Activated CD4-positive, alpha-beta memory T cell treated with anti-CD3 and anti-CD28 coated beads, Interleukin-2, amount 10 ng/mL, durations not matched to agents 7 days and 5 days (primary cell): ENCODE results near the gene EPB41. TPM values are rescaled to one million over a fixed set of nuclear protein-coding genes. Genes with fewer than 3 reads are reported as not detected.

ENCODE experiments used
- CTCF ChIA-PET: fragments of 350-600 bp; sonication (Branson Sonifier 250); formaldehyde crosslinking; loops from one replicate; lab custom pipeline; 2021; ENCODE audit warnings: antibody characterized with exemption, inconsistent platforms; lab: Charles Lee
- POLR2A ChIA-PET: fragments of 350-600 bp; sonication (Branson Sonifier 250); formaldehyde crosslinking; loops from one replicate; lab custom pipeline; 2021; ENCODE audit warnings: antibody characterized with exemption; lab: Charles Lee
- DNase-seq: peaks from one replicate; pipeline ENCODE4 v3.0.0-alpha.2; 2020
- H3K27ac Mint-ChIP-seq: one replicate; pipeline ENCODE4 v1.8.0; 2021; ENCODE audit warnings: mild to moderate bottlenecking, mixed read lengths
- H3K27me3 Mint-ChIP-seq: one replicate; pipeline ENCODE4 v1.8.0; 2021; ENCODE audit warnings: mixed read lengths
- H3K36me3 Mint-ChIP-seq: one replicate; pipeline ENCODE4 v1.8.0; 2021; ENCODE audit warnings: low read depth, mixed read lengths
- H3K4me1 Mint-ChIP-seq: one replicate; pipeline ENCODE4 v1.8.0; 2021; ENCODE audit warnings: mixed read lengths
- H3K4me3 Mint-ChIP-seq: one replicate; pipeline ENCODE4 v1.8.0; 2021; ENCODE audit warnings: mild to moderate bottlenecking, mixed read lengths
- H3K9me3 Mint-ChIP-seq: one replicate; pipeline ENCODE4 v1.8.0; 2021; ENCODE audit warnings: mixed read lengths
- total RNA-seq, 2 experiments: library from RNA; stranded (reverse); gene quantifications; one replicate each; pipeline ENCODE4 v1.2.3, GENCODE V29; 2021

EPB41 gene
- total RNA-seq, 2 experiments from 2014 or later: 95.0 to 97.6 TPM

DNA sequence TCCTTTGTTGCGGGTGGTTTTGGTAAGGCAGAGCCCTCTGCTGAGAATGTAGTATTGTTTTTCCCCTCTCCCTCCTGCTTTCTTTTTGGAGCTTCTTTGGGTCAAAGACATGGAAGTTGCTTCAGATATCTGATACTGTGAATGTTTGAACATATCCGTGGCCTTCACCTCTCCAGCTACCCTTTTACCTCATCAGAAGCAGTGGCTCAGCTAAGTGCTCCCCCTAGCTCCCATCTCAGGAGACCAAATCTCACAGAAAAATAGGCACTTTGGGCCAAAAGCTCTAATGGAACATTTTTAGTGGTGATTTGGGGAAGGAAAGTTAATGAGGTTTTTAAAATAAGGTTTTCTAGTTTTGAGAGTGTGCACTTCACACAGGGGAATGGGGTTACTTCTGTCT lies 203.0 kb downstream of the EPB41 start:
- no peaks in the 10 kb centered on the region for H3K9me3 Mint-ChIP-seq
- peaks cover 2% of the 10 kb centered on the region for H3K4me1 Mint-ChIP-seq
- DNase-seq: no peak
- ChIA-PET CTCF (interaction anchor here (1.1 kb wide), 1 partner anchor 235 kb away, joined by 3 read pairs; no protein-coding TSS in a partner anchor), POLR2A (interaction anchor here (1.2 kb wide), 1 partner anchor 65 kb away, joined by 4 read pairs; the partner anchor contains the start of gene SRSF4)
- H3K27me3 Mint-ChIP-seq: peaks cover 13% of the 10 kb centered on the region
- peaks cover 22% of the 10 kb centered on the region for H3K36me3 Mint-ChIP-seq
- H3K27ac Mint-ChIP-seq: no peak overlapping the region
- H3K4me3 Mint-ChIP-seq: no peak overlapping the region

DNA sequence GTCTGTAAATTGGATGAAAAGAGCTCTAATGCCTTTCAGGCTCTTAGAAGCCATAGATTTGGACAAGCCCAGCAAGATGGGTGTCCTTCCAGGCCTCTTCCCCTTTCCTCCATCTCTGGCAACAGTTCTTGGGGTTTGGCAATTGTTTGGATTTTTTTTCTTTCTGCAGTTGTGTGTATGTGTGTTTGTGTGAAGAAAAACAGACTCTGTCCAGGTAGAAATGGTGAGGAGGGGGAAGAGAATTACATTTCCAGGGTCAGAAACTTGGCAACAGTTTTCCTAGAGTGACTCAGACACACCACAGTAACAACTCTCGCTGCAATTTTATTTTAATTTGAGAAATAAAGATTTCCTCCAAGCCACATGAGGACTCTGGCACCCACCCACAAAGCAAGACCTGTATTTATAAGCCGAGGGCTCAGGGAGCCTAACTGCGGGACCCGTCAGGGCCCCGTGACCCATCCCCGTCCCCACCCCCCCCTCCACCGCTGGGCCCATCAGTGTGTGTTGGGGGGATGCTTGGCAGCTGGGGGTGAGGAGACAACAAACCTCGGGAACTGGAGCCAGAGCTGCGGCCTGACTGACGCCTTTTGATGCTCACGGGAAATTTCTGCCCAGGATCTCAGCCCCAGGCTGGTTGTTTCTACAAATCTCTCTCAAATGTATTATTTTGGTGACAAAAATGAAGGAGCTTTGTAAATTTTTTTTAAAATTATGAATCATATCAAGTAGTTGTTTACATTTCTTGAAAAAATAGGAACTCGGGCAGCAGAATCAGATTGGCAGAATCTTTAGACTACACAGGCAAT lies 205.0 kb downstream of the EPB41 start:
- ChIA-PET POLR2A (interaction anchor here (1.1 kb wide), 1 partner anchor 62 kb away, joined by 3 read pairs; the partner anchor contains the start of gene SRSF4), CTCF (interaction anchor here (0.6 kb wide), 1 partner anchor 215 kb away, joined by 5 read pairs; no protein-coding TSS in a partner anchor)
- no peak overlapping the region for H3K4me3 Mint-ChIP-seq
- H3K27me3 Mint-ChIP-seq: peaks cover 23% of the 10 kb centered on the region
- peaks cover 12% of the 10 kb centered on the region for H3K36me3 Mint-ChIP-seq
- H3K9me3 Mint-ChIP-seq: no peaks in the 10 kb centered on the region
- H3K4me1 Mint-ChIP-seq: peaks cover 7% of the 10 kb centered on the region
- H3K27ac Mint-ChIP-seq: no peak overlapping the region
- no peak for DNase-seq

DNA sequence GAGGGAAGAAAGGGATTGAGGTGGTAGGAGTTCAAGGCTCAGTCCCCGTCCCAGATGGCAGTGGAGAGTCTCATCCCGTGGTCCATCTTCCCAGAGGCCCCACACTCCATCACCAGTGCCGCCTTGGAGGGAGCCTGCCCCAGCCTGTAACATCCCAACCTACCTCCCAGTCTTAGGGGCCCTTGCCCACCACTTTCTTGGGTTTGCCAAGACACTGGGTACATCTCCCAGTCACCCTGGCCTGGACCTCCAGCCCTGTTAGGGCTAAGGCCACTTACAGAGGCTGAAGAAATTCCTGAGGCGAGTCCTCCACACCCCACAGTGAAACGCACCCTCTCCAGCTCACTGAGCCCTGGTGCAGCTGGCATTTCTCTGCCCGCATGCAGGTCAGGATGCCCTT lies 206.0 kb downstream of the EPB41 start:
- CTCF ChIA-PET: interaction anchor here (0.7 to 1.9 kb wide), 2 partner anchors 236 to 239 kb away, joined by 3 to 7 read pairs; no protein-coding TSS in a partner anchor
- Mint-ChIP-seq H3K36me3 (peaks cover 12% of the 10 kb centered on the region), H3K9me3 (no peaks in the 10 kb centered on the region), H3K27ac (no peak overlapping the region), H3K4me1 (peaks cover 8% of the 10 kb centered on the region), H3K4me3 (no peak overlapping the region), H3K27me3 (peaks cover 27% of the 10 kb centered on the region)
- POLR2A ChIA-PET: interaction anchor here (1.1 kb wide), 1 partner anchor 61 kb away, joined by 3 read pairs; the partner anchor contains the start of gene SRSF4
- no peak for DNase-seq

- Mint-ChIP-seq H3K36me3 (peaks cover 12% of the 10 kb centered on the region), H3K27ac (no peak overlapping the region), H3K4me1 (peaks cover 14% of the 10 kb centered on the region), H3K27me3 (peaks cover 34% of the 10 kb centered on the region), H3K4me3 (no peak overlapping the region), H3K9me3 (no peaks in the 10 kb centered on the region)
- CTCF ChIA-PET: interaction anchor here (0.7 to 2.0 kb wide), 3 partner anchors 61 to 239 kb away, joined by 3 to 7 read pairs (median 7); partner anchors contain the start of gene SRSF4
- peak; percentile 72 for DNase-seq
- POLR2A ChIA-PET: interaction anchor here (2.4 kb wide), 1 partner anchor 61 kb away, joined by 9 read pairs; the partner anchor contains the start of gene SRSF4
These were observed 206.6 kb downstream of the EPB41 start for GRCh38 chr1:29120947-29121485.

GRCh38 chr1:29121516-29121935 lies 207.2 kb downstream of the EPB41 start:
- Mint-ChIP-seq H3K4me3 (no peak overlapping the region), H3K27me3 (peaks cover 36% of the 10 kb centered on the region), H3K27ac (no peak overlapping the region), H3K36me3 (peaks cover 12% of the 10 kb centered on the region), H3K9me3 (no peaks in the 10 kb centered on the region), H3K4me1 (peaks cover 14% of the 10 kb centered on the region)
- ChIA-PET CTCF (interaction anchor here (0.6 to 2.0 kb wide), 5 partner anchors 20 to 237 kb away, joined by 3 to 7 read pairs (median 3); partner anchors contain the start of gene SRSF4), POLR2A (interaction anchor here (0.6 to 2.4 kb wide), 2 partner anchors 61 to 1161 kb away, joined by 3 to 9 read pairs; partner anchors contain the start of gene SRSF4)
- DNase-seq: no peak

DNA sequence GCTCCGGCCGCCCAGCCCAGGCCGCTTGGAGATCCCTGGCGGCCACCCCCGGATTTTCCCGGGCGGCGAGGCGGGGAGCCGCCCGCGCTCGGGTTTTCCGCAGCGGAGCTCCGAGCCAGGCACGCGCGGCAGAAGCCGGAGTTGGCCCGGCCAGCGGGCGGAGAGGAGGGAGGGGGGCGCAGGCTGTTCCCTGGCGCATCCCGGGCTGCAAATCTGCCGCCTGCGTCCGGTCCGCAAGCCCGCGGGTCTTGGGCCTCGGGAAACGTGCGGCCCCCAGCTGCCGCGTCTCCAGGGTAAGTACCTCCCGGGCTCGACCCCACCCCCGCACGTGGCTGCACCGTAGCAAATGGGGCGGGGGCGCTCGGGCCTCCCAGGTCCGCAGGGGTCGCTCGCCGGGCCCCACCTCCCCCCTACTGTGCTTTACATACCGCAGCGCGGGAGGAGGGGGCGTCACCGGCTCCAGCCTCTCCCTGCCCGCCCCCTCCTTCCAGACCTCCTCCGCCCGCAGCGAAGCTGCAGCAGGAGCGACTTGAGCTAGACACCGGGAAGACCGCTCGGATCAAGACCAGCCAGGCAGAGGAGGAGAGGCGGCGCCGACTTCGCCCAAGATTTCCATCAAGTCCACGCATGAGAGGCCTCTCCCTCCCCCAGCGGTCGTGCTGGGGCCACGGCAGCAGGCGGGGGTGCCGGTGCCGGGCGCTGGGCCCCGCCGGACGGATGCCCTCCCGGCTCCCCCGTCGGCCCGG lies 207.7 kb downstream of the EPB41 start:
- no peak overlapping the region for H3K4me3 Mint-ChIP-seq

DNA sequence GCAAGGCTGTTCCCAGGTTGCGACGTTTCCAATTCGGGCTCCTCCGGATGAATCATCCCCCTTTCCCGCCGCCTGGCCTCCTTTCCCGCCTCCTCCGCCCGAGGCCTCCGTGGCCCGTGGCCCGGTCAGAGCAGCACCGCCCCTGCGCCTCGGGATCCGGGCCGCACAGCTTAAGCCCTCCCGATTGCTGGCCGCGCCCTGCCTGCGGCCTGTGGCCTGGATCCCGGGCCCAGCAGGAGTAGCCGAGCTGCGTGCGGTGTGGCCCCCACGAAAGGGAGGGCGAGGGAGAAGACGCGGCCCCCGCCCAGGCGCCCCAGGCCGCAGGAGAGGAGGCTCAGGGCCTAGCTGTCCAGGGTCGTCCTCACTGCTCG lies 208.3 kb downstream of the EPB41 start:
- H3K9me3 Mint-ChIP-seq: no peaks in the 10 kb centered on the region
- H3K27me3 Mint-ChIP-seq: peaks cover 36% of the 10 kb centered on the region
- no peak for DNase-seq
- peaks cover 14% of the 10 kb centered on the region for H3K4me1 Mint-ChIP-seq
- H3K27ac Mint-ChIP-seq: no peak overlapping the region
- CTCF ChIA-PET: interaction anchor here (2.0 kb wide), 1 partner anchor 60 kb away, joined by 7 read pairs; the partner anchor contains the start of gene SRSF4
- POLR2A ChIA-PET: interaction anchor here (2.4 kb wide), 1 partner anchor 59 kb away, joined by 9 read pairs; the partner anchor contains the start of gene SRSF4
- H3K4me3 Mint-ChIP-seq: no peak overlapping the region
- H3K36me3 Mint-ChIP-seq: peaks cover 5% of the 10 kb centered on the region

More for the DNA sequence above, 207.7 kb downstream of the EPB41 start:
- no peak for DNase-seq
- H3K4me1 Mint-ChIP-seq: peaks cover 14% of the 10 kb centered on the region
- H3K9me3 Mint-ChIP-seq: no peaks in the 10 kb centered on the region
- H3K36me3 Mint-ChIP-seq: peaks cover 10% of the 10 kb centered on the region
- peaks cover 36% of the 10 kb centered on the region for H3K27me3 Mint-ChIP-seq
- POLR2A ChIA-PET: interaction anchor here (0.6 to 2.4 kb wide), 2 partner anchors 60 to 1162 kb away, joined by 3 to 9 read pairs; partner anchors contain the start of gene SRSF4
- H3K27ac Mint-ChIP-seq: no peak overlapping the region
- CTCF ChIA-PET: interaction anchor here (0.6 to 2.0 kb wide), 5 partner anchors 19 to 238 kb away, joined by 3 to 7 read pairs (median 3); partner anchors contain the start of gene SRSF4

- no peaks in the 10 kb centered on the region for H3K9me3 Mint-ChIP-seq
- DNase-seq: no peak
- H3K27ac Mint-ChIP-seq: no peak overlapping the region
- peaks cover 5% of the 10 kb centered on the region for H3K36me3 Mint-ChIP-seq
- H3K4me3 Mint-ChIP-seq: peak overlapping the region; percentile 43
- POLR2A ChIA-PET: interaction anchor here (0.9 to 2.4 kb wide), 4 partner anchors 10 to 79 kb away, joined by 3 to 12 read pairs (median 8); partner anchors contain the start of gene SRSF4
- peaks cover 14% of the 10 kb centered on the region for H3K4me1 Mint-ChIP-seq
- CTCF ChIA-PET: interaction anchor here (0.6 to 1.5 kb wide), 3 partner anchors 59 to 340 kb away, joined by 3 to 10 read pairs (median 4); partner anchors contain the start of gene SRSF4
- peaks cover 36% of the 10 kb centered on the region for H3K27me3 Mint-ChIP-seq
These were observed 208.9 kb downstream of the EPB41 start for GRCh38 chr1:29123053-29123886.

- Mint-ChIP-seq H3K36me3 (peaks cover 5% of the 10 kb centered on the region), H3K4me1 (peaks cover 14% of the 10 kb centered on the region), H3K9me3 (no peaks in the 10 kb centered on the region), H3K27ac (no peak within 1 kb of the TSS), H3K4me3 (peak within 1 kb of the TSS; percentile 67), H3K27me3 (peaks cover 36% of the 10 kb centered on the region)
- DNase-seq: no peak
- CTCF ChIA-PET: interaction anchor here (0.6 to 1.5 kb wide), 4 partner anchors 10 to 340 kb away, joined by 3 to 10 read pairs (median 6); partner anchors contain the start of gene SRSF4
- POLR2A ChIA-PET: interaction anchor here (0.7 to 2.3 kb wide), 6 partner anchors 11 to 542 kb away, joined by 3 to 12 read pairs (median 4); partner anchors contain the start of gene SRSF4
These were observed 209.6 kb downstream of the EPB41 start, which contains the start of gene TMEM200B for GRCh38 chr1:29123887-29124365. Gene TMEM200B, minus strand, starts transcription at chr1:29123903. Its CDS starts 2,075 bp downstream, at chr1:29121828.

- DNase-seq: peak; percentile 63
- peaks cover 36% of the 10 kb centered on the region for H3K27me3 Mint-ChIP-seq
- H3K9me3 Mint-ChIP-seq: no peaks in the 10 kb centered on the region
- H3K36me3 Mint-ChIP-seq: peaks cover 5% of the 10 kb centered on the region
- ChIA-PET POLR2A (interaction anchor here (0.7 to 2.3 kb wide), 6 partner anchors 11 to 543 kb away, joined by 3 to 12 read pairs (median 4); partner anchors contain the start of gene SRSF4), CTCF (interaction anchor here (0.6 to 1.5 kb wide), 4 partner anchors 10 to 78 kb away, joined by 4 to 10 read pairs (median 6); partner anchors contain the start of gene SRSF4)
- H3K4me1 Mint-ChIP-seq: peaks cover 14% of the 10 kb centered on the region
- peak overlapping the region; percentile 67 for H3K4me3 Mint-ChIP-seq
- H3K27ac Mint-ChIP-seq: no peak overlapping the region
These were observed 210.2 kb downstream of the EPB41 start for GRCh38 chr1:29124366-29125236.
